Spleen (tissue), 7 donors: ENCODE data around the gene SRRM2.

Source experiments
- POLR2A ChIP-seq, 3 donors: fragments of 450-650 bp; IDR thresholded peaks; one replicate each; pipeline ENCODE4 v1.5.1; 2017; ENCODE audit warnings: antibody characterized with exemption in 3 of 3, mild to moderate bottlenecking in 1 of 3
- POLR2AphosphoS5 ChIP-seq, 3 donors: sonication (generic); formaldehyde crosslinking; IDR thresholded peaks; one replicate each; pipeline ENCODE4 v1.5.1; 2017; ENCODE audit warnings: antibody characterized with exemption in 3 of 3
- TF ChIP-seq, protein P1 (sequence below), 11 experiments: fragments of 200-600 bp in 7 of 11; fragments of 450-650 bp in 4 of 11; sonication (generic) in 4 of 11; IDR thresholded peaks in 8 of 11; conservative IDR thresholded peaks in 3 of 11; 1 replicate in 7 of 11; 2 replicates in 4 of 11; pipeline versions ENCODE4 v1.4.0 to v1.8.0; 2016 to 2021; ENCODE audit warnings: antibody characterized with exemption in 11 of 11, inconsistent platforms in 4 of 11, mild to moderate bottlenecking in 1 of 11
- donor health status: DM: no; HTN: no; CAD: no; lungs with moderate emphysema.
- donor health status: DM: no; HTN: no; CAD: no.
- donor health status: DM: no; HTN: no; CAD: no.

DNA sequence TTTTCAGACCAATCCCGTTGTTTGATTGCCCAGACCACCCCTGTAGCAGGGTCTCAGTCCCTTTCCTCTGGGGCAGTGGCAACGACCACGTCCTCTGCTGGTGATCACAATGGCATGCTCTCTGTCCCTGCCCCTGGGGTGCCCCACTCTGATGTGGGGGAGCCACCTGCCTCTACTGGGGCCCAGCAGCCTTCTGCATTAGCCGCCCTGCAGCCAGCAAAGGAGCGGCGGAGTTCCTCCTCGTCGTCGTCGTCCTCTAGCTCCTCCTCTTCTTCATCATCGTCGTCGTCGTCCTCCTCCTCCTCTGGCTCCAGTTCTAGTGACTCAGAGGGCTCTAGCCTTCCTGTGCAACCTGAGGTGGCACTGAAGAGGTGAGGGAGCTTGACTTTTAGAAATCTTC is 15.5 kb downstream of the SRRM2 start:
- TF ChIP-seq, protein P1, sequence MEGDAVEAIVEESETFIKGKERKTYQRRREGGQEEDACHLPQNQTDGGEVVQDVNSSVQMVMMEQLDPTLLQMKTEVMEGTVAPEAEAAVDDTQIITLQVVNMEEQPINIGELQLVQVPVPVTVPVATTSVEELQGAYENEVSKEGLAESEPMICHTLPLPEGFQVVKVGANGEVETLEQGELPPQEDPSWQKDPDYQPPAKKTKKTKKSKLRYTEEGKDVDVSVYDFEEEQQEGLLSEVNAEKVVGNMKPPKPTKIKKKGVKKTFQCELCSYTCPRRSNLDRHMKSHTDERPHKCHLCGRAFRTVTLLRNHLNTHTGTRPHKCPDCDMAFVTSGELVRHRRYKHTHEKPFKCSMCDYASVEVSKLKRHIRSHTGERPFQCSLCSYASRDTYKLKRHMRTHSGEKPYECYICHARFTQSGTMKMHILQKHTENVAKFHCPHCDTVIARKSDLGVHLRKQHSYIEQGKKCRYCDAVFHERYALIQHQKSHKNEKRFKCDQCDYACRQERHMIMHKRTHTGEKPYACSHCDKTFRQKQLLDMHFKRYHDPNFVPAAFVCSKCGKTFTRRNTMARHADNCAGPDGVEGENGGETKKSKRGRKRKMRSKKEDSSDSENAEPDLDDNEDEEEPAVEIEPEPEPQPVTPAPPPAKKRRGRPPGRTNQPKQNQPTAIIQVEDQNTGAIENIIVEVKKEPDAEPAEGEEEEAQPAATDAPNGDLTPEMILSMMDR (IDR thresholded peaks at IDR 0.05 in 8 of 11, conservative IDR thresholded peaks at IDR 0.05 in 3 of 11), result no peak
- TF ChIP-seq POLR2A (IDR thresholded peaks at IDR 0.05), result no peak
- TF ChIP-seq POLR2AphosphoS5 (IDR thresholded peaks at IDR 0.05), result no peak
